Measurements from ENCODE around the gene CLK2.

DNA sequence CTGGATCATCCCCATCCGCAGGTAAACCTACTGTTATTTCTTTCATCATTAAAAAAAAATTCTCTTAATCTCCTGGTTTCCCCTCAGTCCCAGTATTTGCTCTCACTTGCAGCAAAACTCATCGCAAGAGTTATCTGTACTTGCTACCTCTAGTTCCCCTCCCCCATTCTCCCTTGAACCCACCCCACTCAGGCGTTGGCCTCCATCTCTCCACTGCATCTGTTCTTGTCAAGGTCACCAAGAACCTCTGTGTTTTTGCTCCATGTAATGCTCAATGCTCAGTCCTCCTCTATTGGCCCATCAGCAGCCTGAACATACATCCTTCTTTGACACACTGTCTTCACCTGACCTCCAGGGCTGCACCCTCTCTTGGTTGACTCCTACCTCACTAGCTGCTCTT, 23.4 kb upstream of the CLK2 start:
- TF ChIP-seq, protein P1, sequence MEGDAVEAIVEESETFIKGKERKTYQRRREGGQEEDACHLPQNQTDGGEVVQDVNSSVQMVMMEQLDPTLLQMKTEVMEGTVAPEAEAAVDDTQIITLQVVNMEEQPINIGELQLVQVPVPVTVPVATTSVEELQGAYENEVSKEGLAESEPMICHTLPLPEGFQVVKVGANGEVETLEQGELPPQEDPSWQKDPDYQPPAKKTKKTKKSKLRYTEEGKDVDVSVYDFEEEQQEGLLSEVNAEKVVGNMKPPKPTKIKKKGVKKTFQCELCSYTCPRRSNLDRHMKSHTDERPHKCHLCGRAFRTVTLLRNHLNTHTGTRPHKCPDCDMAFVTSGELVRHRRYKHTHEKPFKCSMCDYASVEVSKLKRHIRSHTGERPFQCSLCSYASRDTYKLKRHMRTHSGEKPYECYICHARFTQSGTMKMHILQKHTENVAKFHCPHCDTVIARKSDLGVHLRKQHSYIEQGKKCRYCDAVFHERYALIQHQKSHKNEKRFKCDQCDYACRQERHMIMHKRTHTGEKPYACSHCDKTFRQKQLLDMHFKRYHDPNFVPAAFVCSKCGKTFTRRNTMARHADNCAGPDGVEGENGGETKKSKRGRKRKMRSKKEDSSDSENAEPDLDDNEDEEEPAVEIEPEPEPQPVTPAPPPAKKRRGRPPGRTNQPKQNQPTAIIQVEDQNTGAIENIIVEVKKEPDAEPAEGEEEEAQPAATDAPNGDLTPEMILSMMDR (IDR thresholded peaks at IDR 0.05) = no peak
- TF ChIP-seq POLR2A (IDR thresholded peaks at IDR 0.05) (no peak), POLR2AphosphoS5 (IDR thresholded peaks at IDR 0.05) (no peak)
